GM08714 (cell line): ENCODE measurements around the gene CHI3L2.

ENCODE experiments used
- H3K4me3 ChIP-seq: fragments of 200-500 bp; sonication (Bioruptor generic); 2 replicates; pipeline ENCODE4 v1.5.1; 2014; ENCODE audit warnings: mild to moderate bottlenecking, low read length, inconsistent platforms
- ZNF274 ChIP-seq: IDR thresholded peaks from 2 replicates; pipeline ENCODE4 v1.6.1; 2012; ENCODE audit warnings: mild to moderate bottlenecking, low read depth, low read length

Gene CHI3L2

GRCh38 chr1:111236806-111237205 lies 9.3 kb downstream of the CHI3L2 start:
- TF ChIP-seq ZNF274 = no peak
- H3K4me3 ChIP-seq = no peak overlapping the region

GRCh38 chr1:111238056-111238795 lies 10.7 kb downstream of the CHI3L2 start:
- H3K4me3 ChIP-seq = no peak overlapping the region
- TF ChIP-seq ZNF274 = no peak

- no peak for TF ChIP-seq ZNF274
- H3K4me3 ChIP-seq = no peak overlapping the region
Measured at GRCh38 chr1:111241797-111242196, 14.3 kb downstream of the CHI3L2 start.

GRCh38 chr1:111242805-111243523 lies 15.5 kb downstream of the CHI3L2 start:
- no peak for TF ChIP-seq ZNF274
- H3K4me3 ChIP-seq = no peak overlapping the region

GRCh38 chr1:111247125-111247838 lies 19.8 kb downstream of the CHI3L2 start:
- no peak for TF ChIP-seq ZNF274
- no peak overlapping the region for H3K4me3 ChIP-seq

GRCh38 chr1:111249960-111250359 lies 22.4 kb downstream of the CHI3L2 start:
- no peak overlapping the region for H3K4me3 ChIP-seq
- TF ChIP-seq ZNF274 = no peak

GRCh38 chr1:111251570-111251969 lies 24.1 kb downstream of the CHI3L2 start:
- TF ChIP-seq ZNF274 = no peak
- H3K4me3 ChIP-seq = no peak overlapping the region

GRCh38 chr1:111252786-111253185 lies 25.3 kb downstream of the CHI3L2 start:
- TF ChIP-seq ZNF274 = no peak
- no peak overlapping the region for H3K4me3 ChIP-seq

- no peak for TF ChIP-seq ZNF274
- no peak overlapping the region for H3K4me3 ChIP-seq
Measured at GRCh38 chr1:111253876-111254275, 26.4 kb downstream of the CHI3L2 start.

GRCh38 chr1:111256988-111257658 lies 29.6 kb downstream of the CHI3L2 start:
- no peak overlapping the region for H3K4me3 ChIP-seq
- no peak for TF ChIP-seq ZNF274

GRCh38 chr1:111267801-111268508 lies 40.4 kb downstream of the CHI3L2 start:
- no peak for TF ChIP-seq ZNF274
- H3K4me3 ChIP-seq = no peak overlapping the region

- TF ChIP-seq ZNF274 = no peak
Measured at GRCh38 chr1:111269825-111270406, 42.4 kb downstream of the CHI3L2 start.

GRCh38 chr1:111270771-111271463 lies 43.4 kb downstream of the CHI3L2 start:
- no peak overlapping the region for H3K4me3 ChIP-seq
- TF ChIP-seq ZNF274 = no peak

More at GRCh38 chr1:111269825-111270406, 42.4 kb downstream of the CHI3L2 start:
- no peak overlapping the region for H3K4me3 ChIP-seq
